HG02852 (cell line): ENCODE results near the gene TAPT1.

Experiments
- ATAC-seq: cut with Tn5 transposase; IDR thresholded peaks from one replicate; pipeline ENCODE4 v1.9.1; 2021; ENCODE audit warnings: mild to moderate bottlenecking, moderate library complexity; ENCODE audit not compliant: unreplicated experiment

The TAPT1 gene

DNA sequence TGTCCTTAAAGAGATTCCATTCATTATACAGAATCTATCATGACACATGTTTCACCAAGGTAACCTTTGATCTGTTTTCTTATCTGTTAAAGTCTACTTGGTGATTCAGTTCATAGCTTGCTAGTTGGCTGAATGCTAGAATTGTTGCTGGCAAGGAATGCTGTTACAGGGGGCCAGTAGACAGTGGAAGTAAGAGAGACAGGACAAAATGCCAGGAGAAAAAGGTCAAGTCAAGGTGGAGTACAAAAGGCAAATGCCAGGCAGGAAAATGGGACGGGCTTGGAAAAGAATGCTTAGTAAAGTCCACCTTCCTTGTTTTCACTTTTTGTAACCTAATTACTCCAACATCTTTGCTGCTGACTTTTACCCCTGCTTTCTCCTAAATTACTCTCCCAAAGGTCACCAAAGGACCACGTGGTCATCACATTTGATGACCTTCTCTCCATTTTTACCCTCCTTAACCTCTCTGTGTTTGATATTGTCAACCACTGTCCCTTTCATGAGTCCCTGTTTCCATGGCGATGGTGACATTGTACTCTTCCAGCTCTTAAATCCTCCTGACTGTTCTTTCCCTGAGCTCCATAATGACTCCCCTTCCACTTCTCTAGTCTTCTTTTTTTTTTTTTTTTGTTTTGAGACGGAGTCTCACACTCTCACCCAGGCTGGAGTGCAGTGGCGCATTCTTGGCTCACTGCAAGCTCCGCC lies 24.5 kb upstream of the TAPT1 start:
- ATAC-seq: no peak

DNA sequence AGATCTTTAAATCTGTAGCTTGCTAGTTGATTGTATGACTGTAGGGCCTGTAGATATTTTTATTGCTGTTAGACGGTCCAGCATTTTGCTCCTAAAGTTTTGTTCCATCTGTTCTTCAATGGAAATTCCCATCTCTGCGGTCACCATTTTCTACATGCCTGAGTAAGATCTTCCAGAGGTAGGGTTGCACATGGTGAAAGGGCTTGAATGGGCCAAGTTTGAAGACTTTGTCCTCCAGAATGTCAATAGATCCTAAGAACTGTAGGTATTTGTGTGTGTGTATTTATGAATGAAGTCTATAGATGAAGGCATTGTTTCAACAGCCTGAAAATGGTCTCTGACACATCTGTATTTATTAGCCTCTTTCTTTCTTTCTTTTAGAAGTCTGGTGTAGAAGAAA lies 22.3 kb upstream of the TAPT1 start:
- ATAC-seq: no peak

DNA sequence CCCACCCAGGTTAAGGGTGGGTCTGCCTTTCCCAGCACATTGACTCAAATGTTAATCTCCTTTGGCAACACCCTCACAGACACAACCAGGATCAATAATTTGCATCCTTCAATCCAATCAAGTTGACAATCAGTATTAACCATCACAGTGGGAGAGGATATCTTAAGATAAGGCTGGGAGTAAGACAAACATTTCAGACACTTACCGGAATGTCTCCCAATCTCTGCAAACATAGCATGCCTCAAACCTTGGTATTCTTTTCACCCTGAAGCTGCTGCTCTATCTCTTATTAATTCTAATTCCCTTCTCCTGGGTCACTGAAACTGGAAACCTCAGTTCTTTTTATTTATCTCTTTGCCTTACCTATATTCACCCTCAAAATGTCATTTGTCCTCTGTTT lies 19.0 kb upstream of the TAPT1 start:
- no peak for ATAC-seq

DNA sequence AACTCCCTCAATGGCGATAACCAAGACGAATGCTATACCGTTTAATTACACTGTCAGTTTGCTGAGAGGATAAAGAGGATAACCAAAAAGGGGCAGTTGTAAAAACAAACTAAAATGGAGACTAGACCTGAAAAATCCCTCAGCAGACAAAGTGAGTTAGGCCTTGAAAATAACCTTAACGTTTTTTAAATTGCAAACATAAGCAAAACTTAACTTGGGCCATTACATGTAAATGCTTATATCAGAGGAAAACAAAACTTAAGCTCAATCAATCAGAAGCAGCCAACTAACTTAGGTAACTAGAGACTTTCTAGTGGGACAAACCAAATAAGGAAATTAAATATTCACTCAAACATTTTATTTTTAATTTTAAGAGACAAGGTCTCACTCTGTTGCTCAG lies 17.0 kb upstream of the TAPT1 start:
- ATAC-seq: no peak

DNA sequence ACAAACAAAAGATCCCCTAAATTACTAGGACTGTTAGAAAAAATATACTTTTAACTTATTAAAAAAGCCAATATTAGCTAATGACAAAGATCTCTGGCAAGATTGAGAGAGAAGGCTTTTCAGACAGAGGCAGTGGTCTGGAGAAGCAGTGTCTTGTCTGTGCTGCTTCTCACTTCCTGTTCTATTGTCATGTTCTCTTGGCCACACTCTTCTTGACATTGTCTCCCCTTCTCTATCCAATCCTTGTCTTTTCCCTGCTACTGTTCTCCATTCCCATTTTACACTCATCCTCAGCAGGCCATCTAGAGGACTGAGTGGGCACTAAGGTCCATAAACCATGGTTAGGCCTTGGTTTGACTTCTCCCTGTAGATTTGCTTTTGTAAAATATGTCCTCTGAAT lies 14.0 kb upstream of the TAPT1 start:
- ATAC-seq: no peak

DNA sequence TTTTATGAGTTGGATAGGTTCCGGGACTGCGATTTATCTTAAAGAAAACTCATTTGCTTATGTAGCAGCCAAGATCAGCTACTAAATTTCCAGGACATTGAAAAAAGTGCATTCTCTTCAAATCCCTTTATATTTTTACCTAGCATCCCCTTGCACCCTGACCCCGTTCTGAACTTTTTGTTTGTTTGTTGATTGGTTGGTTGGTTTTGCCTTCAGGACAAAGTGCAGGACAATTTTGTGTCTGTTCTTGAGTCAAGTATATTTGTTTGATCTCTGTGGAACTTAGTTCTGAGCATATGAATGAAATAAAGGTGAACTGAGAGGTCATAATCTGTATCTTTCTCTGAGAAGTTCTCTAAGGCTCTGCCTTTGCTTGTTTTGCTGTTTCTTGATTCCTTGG lies 12.8 kb upstream of the TAPT1 start:
- no peak for ATAC-seq

DNA sequence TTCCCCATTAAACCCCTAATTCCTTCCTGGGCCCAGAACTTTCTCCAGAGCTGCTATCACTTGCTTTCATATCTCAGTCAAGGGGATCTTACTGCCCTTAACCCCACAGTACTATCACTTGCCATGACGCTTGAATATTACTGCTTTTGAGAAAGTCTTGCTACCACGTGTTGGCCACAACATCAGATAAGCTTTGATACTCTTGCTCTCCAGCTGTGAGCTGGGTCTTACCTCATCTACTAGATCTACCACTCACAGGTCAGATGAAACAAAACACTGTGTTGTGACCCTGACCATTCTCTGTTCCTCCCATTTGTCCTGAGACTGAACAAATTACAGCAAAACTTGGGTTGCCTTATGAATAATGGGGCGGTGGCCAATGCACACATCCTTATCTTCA lies 12.1 kb upstream of the TAPT1 start:
- no peak for ATAC-seq

DNA sequence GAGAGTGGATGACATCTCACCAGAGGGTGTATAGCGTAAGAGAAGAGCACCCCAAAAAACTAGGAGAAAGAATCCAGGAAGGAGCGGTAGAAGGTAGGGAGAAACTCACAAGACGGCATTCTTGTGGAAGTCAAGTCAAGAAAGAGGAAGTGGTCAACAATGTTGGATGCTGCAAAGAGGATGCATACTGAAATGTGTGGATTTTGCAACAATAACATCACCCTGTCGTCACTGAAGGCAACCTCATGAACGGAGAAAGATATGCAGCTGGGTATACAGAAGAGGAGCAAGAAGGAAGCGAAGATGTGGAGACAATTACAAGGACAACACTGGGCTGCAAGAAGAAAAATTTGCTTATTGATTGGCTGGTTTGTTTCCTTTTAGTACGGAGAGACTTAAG lies 11.4 kb upstream of the TAPT1 start:
- no peak for ATAC-seq

DNA sequence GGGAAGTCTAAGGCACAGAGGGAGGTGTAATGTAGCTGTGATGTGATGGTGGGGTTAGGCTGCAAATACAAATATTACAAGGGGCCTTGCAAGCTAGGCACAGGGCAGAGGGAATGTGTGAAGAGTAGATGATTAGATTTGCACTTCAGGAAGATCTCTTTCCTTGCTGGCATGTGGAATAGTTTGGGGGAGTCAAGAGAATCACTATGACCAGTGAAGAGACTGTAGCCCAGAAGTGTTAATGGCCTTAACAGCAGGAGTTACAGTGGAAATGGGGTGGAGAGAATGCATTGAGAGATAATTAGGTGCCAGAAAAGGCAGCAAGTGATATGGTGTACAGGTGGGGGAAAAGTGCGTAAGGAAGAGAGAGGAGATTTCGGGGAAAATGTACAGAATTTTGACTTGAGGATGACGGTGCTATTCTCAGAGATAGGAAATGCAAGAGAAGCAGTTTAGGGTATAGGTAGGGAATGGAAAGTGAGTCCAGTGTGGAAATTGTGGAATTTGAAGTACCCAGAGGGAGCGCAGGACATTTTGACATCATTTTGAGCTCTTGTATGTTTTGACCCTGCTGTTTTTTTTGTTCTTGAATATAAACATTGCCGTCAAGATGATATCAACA lies 10.2 kb upstream of the TAPT1 start:
- no peak for ATAC-seq

DNA sequence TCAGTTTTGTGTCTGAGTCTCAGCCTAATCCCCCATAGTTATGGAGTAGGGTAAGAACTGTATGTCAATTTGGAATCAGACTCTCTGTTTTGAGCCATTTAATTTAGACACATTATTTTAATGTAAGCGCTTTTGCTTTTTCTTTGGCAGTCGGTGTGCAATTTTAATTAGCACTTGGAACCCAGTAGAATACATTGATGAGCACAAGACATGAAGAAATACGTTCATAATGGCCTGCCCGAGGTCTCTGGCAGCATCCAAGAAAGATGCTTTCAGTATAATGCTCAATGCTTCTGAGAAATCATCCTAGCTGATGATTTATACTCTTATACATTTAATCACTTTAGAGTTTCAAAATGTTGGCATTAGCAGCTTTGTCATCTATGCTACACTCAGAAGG lies 8.9 kb upstream of the TAPT1 start:
- ATAC-seq: no peak

DNA sequence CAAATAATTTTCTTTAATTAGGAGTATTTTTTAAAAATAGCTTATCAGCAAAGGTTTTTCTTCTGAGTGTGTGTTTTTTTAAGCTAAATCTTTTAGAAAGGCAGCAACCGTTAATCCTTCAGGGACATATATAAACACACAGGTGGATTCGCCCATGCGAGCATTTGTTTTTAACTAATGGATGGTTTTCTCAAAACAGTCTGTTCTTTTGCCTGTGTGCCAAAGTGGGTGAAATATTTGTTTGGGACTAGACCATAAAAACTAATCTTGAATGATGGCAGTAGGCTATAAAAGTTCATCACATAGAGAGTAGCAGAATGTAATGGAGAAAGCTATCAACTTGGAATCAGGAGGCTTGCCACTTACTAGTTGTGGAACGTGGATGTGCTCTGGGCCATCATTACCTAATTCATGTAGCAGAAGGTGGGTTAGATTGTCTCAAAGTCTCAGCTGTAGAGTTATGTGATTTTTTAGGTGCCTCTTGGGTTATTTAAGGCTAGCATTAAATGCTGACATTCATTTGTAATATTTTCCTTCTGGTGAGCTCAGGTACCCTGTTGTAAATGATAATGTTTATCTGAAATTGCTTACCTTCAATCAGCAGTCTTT lies 7.4 kb upstream of the TAPT1 start:
- no peak for ATAC-seq

DNA sequence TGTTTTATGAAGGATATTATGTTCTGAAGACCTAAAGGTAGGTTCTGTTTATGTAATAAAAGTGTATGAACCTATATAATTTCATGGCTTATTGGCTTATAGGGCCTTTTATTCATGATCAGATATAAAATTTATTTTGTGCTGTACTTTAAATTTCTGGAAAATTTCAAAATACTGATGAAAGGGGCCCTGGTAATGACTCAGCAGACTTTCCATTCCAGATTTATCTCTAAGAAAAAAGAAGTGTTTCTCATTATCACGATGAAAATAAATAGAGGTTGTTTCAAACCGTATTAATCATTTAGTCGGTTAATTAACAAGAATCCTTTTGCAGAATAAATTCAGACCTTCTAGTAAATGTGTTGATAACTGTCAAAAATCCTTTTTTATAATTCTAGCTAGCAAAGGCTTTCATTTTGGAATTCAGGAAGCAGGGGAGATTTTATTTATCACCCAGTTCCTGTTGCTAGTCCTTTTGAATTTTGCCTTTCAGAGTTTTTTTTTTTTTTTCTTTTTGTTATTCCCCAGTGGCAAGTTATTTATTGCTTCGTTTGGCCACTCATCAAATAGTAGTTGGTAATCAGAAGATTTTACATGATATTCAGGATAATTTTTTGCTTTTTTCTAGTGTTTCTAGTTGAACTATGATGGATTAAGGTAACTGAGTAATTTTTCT lies 5.4 kb upstream of the TAPT1 start:
- ATAC-seq: no peak

DNA sequence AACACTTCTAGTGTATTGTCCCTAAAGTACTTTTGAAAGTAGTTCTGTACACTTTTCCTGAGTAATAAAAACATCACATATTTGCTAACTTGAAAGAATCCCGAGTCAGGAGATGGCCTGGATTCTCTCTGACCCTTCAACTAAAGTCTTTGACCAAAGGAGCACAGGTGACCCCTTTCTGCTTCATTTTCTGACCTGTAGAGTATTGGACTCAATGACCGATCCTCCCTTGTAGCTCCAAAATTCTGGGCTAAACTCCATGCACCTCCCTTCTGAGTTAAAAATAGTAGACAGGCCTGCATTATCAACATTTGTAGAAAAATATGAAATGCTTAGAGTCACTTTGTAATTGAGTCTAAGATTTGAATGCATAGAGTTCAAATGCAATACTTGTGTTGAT lies 4.0 kb upstream of the TAPT1 start:
- ATAC-seq: no peak

DNA sequence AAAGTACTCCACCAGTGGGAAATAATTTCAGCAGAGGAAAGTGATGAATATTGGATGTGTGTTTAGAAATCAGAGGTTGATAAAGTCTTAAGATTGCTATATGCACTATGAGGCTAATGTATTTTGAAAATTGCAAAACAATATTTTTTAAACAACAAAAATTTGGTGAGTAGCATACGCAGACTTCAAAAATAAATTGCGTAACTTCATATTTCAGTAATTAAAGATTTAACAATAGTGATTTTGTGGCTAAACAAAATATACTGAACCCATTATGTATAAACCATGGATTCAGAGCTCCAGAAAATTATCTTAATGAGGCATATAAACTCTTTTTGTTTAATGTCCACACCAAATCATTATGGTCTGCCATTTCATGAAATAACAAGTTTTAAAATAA lies 3.3 kb upstream of the TAPT1 start:
- ATAC-seq: no peak

DNA sequence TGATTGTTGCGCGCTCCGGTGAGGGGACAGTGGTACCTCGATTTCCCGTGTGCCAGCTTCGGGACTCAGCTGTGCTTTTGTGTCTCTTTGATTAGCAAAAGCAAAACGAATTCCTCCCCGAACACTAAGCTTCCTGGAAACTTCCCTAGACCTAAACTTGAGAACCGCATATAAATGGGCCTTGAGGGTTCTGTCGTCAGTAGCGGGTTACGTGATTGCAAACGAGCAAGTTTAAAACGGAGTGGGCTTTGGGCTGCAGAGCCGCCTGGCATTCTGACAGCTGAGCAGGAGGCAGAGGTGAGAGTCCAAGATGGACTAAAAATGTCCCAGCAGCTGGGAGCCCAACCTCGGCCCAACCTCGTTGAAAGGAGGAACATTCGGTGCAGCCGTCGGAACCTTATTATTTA lies 1.2 kb upstream of the TAPT1 start:
- peak; percentile 3 for ATAC-seq

DNA sequence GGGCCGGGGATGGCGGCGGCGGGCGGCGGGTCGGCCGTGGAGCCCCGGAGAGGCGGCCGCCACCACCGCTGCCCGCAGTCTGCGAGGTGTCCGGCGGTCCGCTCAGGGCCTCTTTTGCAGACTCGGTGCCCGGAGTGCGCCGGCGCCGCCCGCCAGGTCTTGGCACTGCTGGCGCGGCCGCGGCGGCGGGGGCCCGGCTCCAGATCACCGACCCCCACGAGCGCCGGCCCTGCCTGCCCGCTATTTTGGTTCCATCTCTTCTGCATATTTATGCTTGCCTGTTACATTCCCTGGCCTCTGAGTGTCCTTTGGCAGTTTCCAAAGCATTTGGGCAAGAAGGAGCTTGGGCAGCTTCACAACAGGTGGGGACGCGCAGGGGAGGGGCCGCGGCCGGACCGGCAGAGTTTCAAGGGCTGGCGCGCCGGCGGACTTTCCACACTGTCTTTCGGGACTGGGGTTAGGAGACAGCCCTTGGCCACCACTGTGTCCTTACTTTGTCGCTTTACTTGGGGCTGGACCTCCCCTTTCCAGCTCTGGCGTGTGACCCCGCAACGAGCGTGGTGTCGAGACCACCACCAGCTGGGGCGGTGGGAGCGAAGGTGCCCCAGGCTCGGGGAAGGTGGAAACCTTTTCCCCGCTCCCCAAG lies 668 bp upstream of the TAPT1 start:
- ATAC-seq: peak; percentile 47

DNA sequence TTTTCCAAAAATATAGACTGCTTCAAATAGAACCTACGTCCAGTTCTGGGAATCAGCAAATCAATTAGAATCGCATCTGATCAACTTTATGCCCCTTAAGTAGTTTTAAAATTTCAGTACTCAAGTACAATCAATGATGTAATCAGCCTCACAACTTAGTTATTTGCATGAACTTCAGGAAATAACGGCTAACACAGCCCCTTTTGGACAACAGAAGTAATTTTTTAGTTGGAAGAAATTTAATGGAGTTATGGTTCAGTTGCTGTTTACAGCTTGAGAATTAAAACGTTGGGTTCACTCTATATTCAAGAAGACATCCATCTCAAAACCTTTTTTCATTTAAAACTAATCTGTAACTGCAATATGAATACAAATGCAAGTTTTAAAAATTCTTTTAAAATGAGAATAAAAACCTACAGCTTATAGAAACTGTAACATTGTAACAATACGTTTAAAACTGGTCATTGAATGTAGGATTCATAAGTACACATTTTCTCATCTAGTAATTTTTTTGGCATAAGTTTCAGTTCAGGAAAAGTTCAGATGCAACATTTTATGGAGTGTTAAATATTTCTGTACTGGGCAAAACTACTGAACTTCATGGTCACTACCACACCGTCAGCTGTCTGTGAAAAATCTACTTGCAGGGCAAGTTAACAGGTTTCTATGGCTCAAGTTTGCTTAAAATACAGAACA lies 956 bp downstream of the TAPT1 start:
- no peak for ATAC-seq

DNA sequence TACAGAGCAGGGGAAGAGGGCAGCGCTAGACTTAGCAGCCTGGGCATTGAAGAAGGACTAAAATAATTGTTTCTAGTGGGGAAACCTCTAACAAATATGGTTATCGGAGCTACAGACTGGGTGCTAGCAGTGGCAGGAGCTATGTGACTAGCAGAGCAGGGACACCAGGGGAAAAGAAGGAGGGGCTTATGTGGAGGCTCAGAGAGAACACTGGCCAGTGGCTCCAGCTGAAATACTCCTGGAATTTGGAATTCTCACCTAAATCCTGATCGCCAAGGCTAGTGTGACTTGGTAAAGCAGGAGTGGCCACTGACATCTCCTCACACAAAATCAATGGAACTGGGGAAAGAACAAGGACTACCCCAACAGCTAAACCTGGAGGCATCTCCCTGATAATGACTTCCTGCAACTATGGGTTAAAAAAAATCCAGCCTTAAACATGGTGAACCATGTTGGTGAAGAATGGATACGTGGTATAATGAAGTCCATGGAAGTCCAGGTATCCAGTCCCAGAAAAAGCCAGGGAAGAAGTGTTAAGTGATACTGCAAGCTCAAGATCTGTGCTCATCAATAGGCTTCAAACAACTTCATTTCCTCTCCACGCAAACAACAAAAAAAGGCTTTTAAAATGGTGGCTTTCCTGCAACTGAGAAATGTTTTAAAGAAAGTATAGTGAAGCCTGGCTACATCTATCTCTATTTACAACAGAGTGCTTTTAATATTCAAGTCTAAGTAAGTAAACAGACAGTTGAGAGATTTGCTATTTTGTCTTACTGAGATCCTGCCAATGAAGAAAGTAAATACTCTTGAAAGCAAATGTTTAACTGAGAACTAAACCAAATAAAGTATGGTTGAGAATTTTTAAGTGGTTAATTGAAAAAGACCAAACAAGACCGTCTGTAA lies 1.8 kb downstream of the TAPT1 start:
- ATAC-seq: no peak

DNA sequence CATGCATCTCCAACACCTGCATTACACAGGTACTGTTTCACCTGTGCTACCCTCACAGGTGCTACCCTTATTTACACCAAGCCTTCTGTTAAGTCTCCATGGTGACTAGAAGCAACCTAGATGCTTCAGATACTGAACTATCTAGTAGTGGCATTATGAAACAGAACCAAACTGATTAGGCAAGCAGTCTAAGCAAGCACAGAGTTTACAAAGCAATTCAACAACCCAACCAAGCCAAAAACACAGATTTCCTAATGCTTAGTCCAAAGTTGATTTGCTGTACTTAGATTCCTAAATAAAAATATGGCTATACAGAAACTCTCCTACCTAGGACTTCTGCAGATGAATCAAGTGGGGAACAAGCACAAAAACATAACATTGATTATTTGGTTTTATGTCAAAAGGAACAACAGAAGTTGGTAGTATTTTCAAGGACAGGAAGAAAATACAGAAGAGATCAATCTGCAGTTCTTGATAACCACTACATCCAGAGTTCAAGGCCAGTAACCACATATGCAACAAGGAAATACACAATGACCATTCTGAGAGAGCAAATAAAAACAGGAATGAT lies 3.2 kb downstream of the TAPT1 start:
- no peak for ATAC-seq

DNA sequence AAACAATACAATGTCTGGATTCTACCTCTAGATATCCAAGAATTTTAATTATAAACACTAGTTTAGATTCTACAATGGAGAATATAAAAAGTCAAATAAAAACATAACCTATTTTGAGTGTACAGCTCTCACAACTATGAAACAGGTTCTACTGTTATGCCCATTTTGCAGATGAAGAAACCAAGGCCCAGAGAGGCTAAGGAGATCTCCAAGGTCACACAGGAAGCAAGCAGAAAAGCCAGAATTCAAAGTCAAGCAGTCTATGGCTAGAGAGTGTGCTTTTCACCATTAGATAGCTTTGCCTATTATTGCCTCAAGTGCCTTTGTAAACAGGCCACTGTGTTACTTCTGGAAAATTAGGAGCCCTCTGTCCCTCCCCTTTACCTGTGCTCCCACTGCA lies 7.3 kb downstream of the TAPT1 start:
- no peak for ATAC-seq
